Activated T-helper 2 cell treated with anti-CD3 and anti-CD28 coated beads, Interferon-gamma antibody, Interleukin-2, Interleukin-4, amounts not matched to agents 10 μg/mL and 5 μg/mL and 100 μg/mL, durations not matched to agents 14 hours and 24 hours and 36 hours (primary cell): Measurements from ENCODE around the gene GSG1L. TPM values are rescaled to one million over a fixed set of nuclear protein-coding genes. Genes with fewer than 3 reads are reported as not detected.
"Not testable (repeated sequence)": the region's sequence is repeated elsewhere in the genome, so short reads cannot be mapped to it uniquely, and the experiment has no call there.

ENCODE experiments used
- DNase-seq: peaks from one replicate; pipeline ENCODE4 v3.0.0; 2021; ENCODE audit warnings: low spot score
- H3K27ac Mint-ChIP-seq: one replicate; pipeline ENCODE4 v1.8.0; 2021; ENCODE audit warnings: mixed read lengths
- H3K27me3 Mint-ChIP-seq: one replicate; pipeline ENCODE4 v1.8.0; 2021; ENCODE audit warnings: low read depth, mixed read lengths
- H3K36me3 Mint-ChIP-seq: one replicate; pipeline ENCODE4 v1.8.0; 2021; ENCODE audit warnings: low read depth, mixed read lengths
- H3K4me1 Mint-ChIP-seq: one replicate; pipeline ENCODE4 v1.8.0; 2021; ENCODE audit warnings: low read depth, mixed read lengths
- H3K4me3 Mint-ChIP-seq: one replicate; pipeline ENCODE4 v1.8.0; 2021; ENCODE audit warnings: low read depth, mild to moderate bottlenecking, moderate library complexity, mixed read lengths
- H3K9me3 Mint-ChIP-seq: one replicate; pipeline ENCODE4 v1.8.0; 2021; ENCODE audit warnings: mixed read lengths
- intact Hi-C: fragments of 100-400 bp; cut with micrococcal nuclease; formaldehyde crosslinking; loops from one replicate; pipeline ENCODE4 v1.15.1; 2023
- total RNA-seq: library from RNA; stranded (reverse); gene quantifications from 2 replicates; pipeline ENCODE4 v1.2.3, GENCODE V29; 2022

The GSG1L gene
- total RNA-seq, 1 donor from 2014 or later: not detected

DNA sequence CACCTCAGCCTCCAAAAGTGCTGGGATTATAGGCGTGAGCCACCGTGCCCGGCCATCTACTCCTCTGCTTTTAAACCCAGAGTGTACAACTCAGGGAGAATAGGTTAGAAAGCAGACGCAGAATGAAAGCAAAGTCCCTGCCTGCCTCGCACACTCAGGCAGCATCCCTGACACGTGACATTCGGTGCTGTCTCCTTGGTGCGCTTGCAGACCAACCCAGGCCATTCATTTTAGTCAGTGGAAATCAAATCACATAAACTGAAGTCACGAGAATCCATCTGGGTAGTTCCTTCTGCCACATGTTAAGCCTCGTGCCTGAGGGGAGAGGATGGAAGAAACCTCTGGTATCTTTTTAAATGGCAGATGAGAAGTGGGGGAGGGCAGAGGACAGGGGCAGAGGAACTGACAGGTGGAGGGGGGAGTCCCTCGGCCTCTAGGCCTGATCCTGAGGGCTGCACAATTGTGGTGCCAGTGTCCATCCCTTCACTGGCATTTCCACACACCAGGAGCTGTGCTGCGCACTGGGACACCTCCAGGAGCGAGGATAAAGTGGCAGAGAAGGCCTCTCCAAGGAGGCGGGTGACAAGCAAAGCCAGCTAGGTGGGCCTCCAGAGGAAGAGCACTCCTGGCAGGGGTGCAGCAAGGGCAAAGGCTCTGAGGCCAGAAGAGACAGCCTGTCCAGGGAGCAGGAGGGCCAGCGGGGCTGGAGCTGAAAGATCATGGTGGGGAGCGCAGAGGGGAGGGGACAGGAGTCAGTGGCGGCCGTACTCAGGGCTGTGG lies 317.2 kb downstream of the GSG1L start:
- Mint-ChIP-seq H3K9me3 (no peaks in the 10 kb centered on the region), H3K4me1 (peaks cover 4% of the 10 kb centered on the region), H3K4me3 (no peak overlapping the region), H3K27me3 (no peaks in the 10 kb centered on the region), H3K36me3 (no peaks in the 10 kb centered on the region), H3K27ac (no peak overlapping the region)
- DNase-seq: no peak
- intact Hi-C loops: no loop called here

DNA sequence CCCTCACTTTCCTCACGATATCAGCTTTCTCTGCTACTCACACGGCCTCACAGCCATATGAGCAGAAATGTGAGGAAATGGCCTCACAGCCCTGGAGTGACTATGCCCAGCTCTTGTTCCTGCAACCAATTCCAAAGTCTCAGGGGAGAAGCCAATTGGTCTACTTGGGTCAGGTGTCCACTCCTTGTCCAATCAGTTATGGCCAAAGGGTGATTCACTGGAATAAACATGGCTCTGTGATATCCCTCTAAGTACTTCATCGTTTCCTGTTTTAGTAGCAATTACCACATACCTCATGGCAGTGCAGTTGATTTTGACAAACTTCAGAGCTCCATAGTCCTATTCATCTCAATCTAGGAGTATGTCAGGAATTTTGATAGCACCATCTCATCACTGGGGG lies 318.2 kb downstream of the GSG1L start:
- Mint-ChIP-seq H3K9me3 (no peaks in the 10 kb centered on the region), H3K4me3 (no peak overlapping the region), H3K27ac (no peak overlapping the region), H3K4me1 (peaks cover 4% of the 10 kb centered on the region), H3K36me3 (no peaks in the 10 kb centered on the region), H3K27me3 (no peaks in the 10 kb centered on the region)
- intact Hi-C loops: no loop called here
- DNase-seq: no peak

DNA sequence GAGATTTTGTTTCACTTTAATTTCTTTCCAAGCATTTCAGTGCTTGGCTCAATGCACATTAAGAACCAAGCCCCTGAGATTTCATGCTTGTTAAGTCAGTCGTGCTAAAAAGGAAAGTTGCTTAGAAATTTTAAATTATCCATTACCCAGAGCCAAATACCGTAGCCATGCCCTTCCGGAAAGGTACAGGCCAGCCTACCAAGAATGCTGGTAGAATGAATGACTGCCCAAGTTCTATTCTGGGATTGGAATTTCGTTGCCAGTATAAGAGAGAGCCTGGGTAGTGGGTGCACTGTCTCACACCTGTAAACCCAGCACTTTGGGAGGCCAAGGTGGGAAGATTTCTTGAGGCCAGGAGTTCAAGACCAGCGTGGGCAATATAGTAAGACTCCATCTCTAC lies 319.6 kb downstream of the GSG1L start:
- H3K27ac Mint-ChIP-seq: no peak overlapping the region
- no peaks in the 10 kb centered on the region for H3K36me3 Mint-ChIP-seq
- H3K4me3 Mint-ChIP-seq: no peak overlapping the region
- DNase-seq: no peak
- H3K9me3 Mint-ChIP-seq: no peaks in the 10 kb centered on the region
- intact Hi-C loops: no loop called here
- peaks cover 3% of the 10 kb centered on the region for H3K4me1 Mint-ChIP-seq
- H3K27me3 Mint-ChIP-seq: no peaks in the 10 kb centered on the region

DNA sequence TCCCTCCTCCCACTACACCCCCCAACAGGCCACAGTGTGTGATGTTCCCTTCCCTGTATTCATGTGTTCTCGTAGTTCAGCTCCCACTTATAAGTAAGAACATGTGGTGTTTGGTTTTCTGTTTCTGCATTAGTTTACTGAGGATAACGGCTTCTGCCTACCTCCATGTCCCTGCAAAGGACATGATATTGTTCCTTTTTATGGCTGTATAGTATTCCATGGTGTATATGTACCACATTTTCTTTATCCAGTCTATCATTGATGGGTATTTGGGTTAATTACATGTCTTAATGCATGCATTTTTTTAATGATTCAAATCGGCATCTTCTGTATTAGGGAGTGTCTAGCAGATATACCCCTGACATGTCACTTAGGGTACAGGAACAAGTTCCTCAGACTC lies 320.5 kb downstream of the GSG1L start:
- H3K27me3 Mint-ChIP-seq, H3K4me3 Mint-ChIP-seq, H3K4me1 Mint-ChIP-seq, H3K9me3 Mint-ChIP-seq, H3K36me3 Mint-ChIP-seq, H3K27ac Mint-ChIP-seq, intact Hi-C loops, DNase-seq: not testable (repeated sequence)

DNA sequence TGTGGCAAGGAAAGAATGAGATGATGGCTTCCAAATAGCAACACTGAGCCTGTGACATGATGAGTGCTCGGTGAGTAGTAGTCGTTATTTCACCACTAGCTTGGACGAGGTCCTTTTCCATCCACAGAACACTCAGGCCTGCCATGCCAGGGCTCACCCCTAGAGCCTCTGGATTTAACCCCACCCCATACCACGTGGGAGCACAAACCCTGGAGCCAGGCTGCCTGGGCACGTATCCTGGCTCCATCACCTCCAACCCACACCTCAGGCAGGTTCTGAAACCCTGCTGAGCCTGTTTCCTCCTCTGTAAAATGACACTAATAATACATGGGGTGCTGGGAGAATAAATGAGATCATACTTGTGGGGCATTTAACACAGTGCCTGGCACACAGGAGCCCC lies 321.2 kb downstream of the GSG1L start:
- no peaks in the 10 kb centered on the region for H3K36me3 Mint-ChIP-seq
- no peak overlapping the region for H3K4me3 Mint-ChIP-seq
- H3K4me1 Mint-ChIP-seq: no peaks in the 10 kb centered on the region
- intact Hi-C loops: no loop called here
- no peaks in the 10 kb centered on the region for H3K27me3 Mint-ChIP-seq
- no peaks in the 10 kb centered on the region for H3K9me3 Mint-ChIP-seq
- DNase-seq: no peak
- H3K27ac Mint-ChIP-seq: no peak overlapping the region

DNA sequence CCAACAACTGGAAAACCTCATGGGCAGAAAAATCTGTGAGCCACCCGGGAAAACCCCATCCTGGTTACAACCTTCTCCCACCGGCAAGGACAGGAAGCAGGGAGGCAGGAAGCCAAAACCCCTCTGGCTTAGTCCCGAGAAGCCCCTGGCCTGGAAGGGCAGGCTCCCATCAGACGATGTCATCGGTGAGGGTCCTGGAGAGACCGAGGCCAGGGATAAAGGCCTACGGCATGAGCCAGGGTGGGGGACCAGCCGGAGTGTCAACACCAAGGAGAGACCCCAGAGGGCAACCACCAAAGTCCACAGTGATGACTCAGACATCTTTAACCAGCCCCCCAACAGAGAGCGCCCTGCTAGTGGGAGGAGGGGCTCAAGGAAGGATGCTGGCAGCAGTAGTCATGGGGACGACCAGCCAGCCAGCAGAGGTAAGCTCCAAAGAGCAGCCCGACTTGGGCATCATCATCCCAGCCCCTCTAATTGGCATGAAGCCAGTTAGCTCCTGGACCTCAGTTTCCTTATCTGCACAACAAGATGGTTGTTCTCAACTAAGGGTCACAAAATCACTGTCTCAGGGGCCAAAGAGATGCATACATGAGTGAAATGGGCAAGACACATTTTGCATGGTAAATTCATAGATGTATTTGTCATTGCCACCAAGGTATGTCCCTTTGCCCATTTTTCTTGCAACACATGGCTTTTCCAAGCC lies 322.9 kb downstream of the GSG1L start:
- Mint-ChIP-seq H3K4me1 (no peaks in the 10 kb centered on the region), H3K9me3 (no peaks in the 10 kb centered on the region), H3K4me3 (no peak overlapping the region), H3K27ac (no peak overlapping the region), H3K36me3 (no peaks in the 10 kb centered on the region), H3K27me3 (no peaks in the 10 kb centered on the region)
- intact Hi-C loops: no loop called here
- DNase-seq: no peak

DNA sequence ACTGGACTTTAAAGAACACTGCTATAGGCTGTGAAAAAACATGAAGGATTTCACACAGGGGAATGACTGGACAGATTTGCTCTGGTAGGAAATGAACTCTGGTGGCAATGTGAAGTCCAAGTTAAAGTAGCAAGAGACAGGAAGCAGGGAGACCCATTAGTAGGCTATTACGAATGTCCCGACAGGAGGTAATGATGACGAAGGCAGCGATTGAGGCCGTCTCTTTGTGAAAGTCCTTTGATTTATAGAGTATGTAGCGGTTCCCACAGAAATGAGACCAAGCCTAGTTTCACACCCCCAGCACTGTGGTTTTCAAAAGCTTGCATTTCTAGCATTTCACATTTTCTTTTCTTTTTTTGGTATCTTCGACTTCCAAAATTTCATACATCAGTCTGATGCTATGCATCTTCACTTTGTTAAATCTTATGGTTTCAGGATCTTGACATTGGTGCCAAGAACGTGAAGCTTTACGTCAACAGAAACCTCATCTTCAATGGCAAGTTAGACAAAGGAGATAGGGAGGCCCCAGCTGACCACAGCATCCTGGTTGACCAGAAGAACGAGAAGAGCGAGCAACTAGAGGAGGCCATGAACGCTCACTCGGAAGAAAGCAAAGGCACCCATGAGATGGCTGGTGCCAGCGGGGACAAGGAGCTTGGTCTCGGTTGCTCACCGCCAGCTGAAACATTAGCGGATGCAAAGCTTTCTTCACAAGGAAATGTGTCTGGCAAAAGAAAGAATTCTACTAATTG lies 323.7 kb downstream of the GSG1L start:
- Mint-ChIP-seq H3K36me3 (no peaks in the 10 kb centered on the region), H3K9me3 (no peaks in the 10 kb centered on the region), H3K4me3 (no peak overlapping the region), H3K27ac (no peak overlapping the region), H3K27me3 (no peaks in the 10 kb centered on the region), H3K4me1 (no peaks in the 10 kb centered on the region)
- intact Hi-C loops: no loop called here
- DNase-seq: no peak

DNA sequence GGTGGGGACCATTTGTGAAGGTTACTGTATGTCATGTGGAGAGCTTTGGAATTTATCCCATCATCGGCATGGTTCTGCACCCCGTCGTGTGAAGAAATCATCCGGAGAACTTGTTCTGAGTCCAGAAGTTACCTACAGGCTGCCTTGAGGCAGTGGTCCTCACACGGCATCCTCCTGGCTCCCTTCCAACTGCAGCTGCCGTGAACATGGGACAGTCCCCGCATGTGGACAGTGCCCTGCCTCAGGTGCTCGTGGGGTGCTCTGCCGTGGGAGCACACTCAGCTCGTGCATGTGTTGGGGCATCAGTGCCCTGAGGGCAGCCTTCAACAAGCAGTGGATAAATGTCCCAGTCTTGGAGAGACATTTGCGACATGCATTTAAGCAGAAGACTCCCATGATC lies 324.9 kb downstream of the GSG1L start:
- H3K36me3 Mint-ChIP-seq: no peaks in the 10 kb centered on the region
- no peak overlapping the region for H3K27ac Mint-ChIP-seq
- DNase-seq: no peak
- H3K9me3 Mint-ChIP-seq: no peaks in the 10 kb centered on the region
- no peaks in the 10 kb centered on the region for H3K27me3 Mint-ChIP-seq
- intact Hi-C loops: no loop called here
- no peaks in the 10 kb centered on the region for H3K4me1 Mint-ChIP-seq
- H3K4me3 Mint-ChIP-seq: no peak overlapping the region

Other genes starting within 250 kb of the GSG1L start
- 227 and 230 TPM in 2 replicates for gene XPO6, start 148.3 kb upstream of the GSG1L start, total RNA-seq
- gene SBK1, start 228.8 kb upstream of the GSG1L start, total RNA-seq: 1.3 and 1.4 TPM in 2 replicates